A549 treated with CpdA at 1 μM for 4 hours (cell line): ENCODE measurements around the gene OTUB1. TPM values are rescaled to one million over a fixed set of nuclear protein-coding genes. Genes with fewer than 3 reads are reported as not detected.

Experiments
- total RNA-seq: library from RNA; stranded (reverse); fragments of 200-300 nt; extraction: Qiagen RNA extraction; gene quantifications from 5 replicates; pipeline ENCODE4 v1.2.3, GENCODE V29; 2022; ENCODE audit warnings: low read depth

Gene OTUB1, protein sequence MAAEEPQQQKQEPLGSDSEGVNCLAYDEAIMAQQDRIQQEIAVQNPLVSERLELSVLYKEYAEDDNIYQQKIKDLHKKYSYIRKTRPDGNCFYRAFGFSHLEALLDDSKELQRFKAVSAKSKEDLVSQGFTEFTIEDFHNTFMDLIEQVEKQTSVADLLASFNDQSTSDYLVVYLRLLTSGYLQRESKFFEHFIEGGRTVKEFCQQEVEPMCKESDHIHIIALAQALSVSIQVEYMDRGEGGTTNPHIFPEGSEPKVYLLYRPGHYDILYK
- total RNA-seq = 109 to 134 TPM (median 129 TPM) in 5 replicates

DNA sequence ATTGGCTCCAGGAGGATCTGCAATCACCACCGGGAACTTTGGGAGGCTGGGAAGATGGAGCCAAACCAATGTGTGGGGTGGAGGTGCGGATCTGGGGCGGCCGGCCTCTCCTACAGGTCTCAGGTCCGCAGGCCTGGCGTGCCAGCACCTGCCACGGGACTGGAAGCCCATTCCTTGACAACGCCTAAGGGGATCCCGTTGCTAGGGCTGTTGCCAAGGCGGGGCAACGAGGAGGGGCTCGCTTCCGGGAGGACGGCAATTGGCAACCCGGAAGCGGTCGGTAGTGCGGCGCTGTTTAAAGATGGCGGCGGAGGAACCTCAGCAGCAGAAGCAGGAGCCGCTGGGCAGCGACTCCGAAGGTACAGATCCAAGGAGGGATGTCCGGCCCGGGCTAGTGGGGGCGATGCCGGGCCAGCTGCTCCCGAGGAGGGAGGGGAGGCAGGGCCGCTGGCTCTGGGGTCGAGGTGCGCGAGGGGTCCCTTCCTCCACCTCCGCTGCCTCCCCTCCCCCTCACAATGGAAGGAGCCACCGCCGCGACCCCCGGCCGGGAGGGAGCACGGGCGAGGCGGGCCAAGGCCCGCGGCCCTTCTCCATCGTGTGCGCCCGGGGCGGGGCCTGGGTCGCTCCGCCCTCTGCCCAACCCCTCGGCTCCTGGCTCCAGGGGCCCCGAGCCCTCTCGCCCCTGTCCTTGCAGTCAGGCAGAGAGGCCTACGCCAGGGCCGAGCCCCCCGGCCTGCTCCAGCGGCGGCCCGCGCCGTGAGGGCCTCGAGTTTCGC lies at the start of gene OTUB1:
OTUB1 (plus strand) TSS at position 283 of the 776 bp plus-strand sequence; CDS start at position 302, 19 bp downstream.

DNA sequence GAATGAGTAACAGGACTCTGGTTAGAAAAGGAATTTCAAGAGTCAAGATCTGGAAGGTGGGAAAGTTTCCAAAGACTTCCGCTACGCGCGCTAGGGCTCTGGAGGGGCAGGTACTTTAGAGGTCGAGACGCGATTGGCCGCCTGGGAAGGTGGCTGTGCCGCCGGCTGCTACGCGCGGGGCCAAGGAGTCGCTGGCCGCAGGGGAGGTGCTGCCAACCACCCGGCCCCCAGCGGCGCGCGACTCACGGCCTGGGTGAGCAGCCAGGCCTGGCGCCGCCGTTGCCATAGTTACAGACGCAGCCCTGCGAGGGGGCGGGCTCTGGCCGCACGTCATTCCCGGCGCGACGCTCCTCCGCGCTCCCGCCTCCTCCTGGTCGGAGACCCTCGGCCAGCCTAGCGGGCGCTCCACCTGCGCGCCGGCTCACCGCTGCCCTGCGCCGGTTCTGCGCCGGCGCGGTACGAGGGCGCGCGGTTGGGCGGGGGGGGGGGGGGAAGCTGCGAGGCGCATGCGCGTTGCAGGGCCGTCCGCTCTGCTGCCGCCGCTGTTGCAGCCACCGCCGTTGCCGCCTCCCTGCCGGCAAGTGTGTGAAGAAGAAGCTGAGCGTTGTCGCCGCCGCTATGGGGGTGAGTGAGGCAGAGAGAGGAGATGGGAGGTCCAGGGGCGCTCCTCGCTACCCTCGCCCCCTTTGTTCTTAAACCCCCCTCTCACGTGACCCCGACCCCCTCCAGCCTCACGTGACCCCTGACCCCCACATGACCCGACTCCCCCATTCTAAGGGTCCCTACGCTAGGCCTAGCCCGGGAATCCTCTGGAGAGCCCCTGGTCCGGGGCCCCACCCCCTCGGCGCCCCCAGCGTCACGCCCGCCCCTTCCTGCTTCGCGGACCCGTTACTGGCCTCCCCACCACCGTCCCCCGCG lies 47.5 kb upstream of the OTUB1 start, which contains the start of gene NAA40:
NAA40 (plus strand) TSS at position 524 of the 918 bp plus-strand sequence; CDS start at position 619, 95 bp downstream.

DNA sequence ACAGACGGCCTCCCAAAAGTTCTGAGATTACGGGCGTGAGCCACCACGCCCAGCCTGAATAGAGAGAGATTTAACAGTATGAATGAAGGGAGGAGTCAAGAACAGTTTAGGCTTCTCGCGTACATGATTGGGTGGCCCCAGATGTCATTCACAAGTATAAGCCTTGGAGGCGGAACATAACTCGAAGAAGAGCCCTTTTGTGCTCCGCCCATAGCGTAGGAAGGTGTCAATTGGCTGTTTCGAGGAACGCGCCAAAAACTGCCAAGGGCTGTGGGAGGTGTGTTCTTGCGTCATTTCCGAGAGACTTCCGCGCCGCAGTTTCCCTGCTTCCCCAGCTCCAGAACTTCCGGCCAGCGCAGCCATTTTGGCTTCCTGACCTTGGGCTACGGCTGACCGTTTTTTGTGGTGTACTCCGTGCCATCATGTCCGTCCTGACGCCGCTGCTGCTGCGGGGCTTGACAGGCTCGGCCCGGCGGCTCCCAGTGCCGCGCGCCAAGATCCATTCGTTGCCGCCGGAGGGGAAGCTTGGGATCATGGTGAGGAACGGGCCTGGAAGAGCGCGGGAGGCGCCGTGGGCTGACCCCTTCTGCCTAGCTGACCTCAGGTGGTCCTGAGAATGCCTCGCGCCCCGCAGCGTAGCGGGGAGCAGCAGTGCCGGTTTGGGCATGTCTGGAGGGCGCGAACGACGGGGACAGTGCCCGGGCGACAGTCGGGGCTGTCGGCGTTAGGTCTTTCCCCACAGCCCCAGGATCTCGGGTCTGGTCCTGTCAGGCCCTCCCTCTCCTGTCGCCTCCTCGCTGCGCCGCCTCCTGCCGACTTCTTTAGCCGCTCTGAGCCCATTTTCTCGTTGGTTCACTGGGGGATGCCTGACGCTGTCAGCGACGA lies 11.7 kb upstream of the OTUB1 start, which contains the start of gene COX8A:
COX8A (plus strand) TSS at position 362 of the 885 bp plus-strand sequence; CDS start at position 423, 61 bp downstream.

DNA sequence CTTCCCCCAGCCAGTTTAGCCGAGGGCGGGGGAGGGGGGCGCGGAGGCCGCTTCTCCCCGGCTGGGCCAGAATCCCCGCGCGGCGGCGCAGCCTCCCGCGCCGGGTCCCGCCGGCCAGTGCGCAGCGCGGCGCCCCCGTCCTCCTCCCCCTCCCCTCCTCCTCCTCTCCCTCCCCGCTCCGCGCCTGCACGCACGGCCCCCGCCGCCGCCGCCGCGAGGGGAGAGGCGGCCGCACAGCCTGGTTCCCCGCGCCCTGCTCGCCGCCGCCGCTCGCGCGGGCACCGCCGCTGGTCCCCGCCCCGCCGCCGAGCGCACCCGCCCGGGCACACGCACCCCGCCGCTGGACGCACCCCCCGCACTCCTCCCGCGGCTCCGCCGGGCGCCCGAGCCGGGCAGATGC lies 49.3 kb downstream of the OTUB1 start, which contains the start of gene FLRT1:
FLRT1 (plus strand) TSS at position 356 of the 400 bp plus-strand sequence. CDS start 80,337 bp downstream, outside the sequence.

Other genes starting within 250 kb of the OTUB1 start
- 5.7 to 7.1 TPM (median 6.9 TPM) in 5 replicates for gene ZFTA, start 217.7 kb upstream of the OTUB1 start, total RNA-seq
- gene SPINDOC, start 173.0 kb upstream of the OTUB1 start, total RNA-seq = 37.7 to 55.9 TPM (median 51.5 TPM) in 5 replicates
- gene MARK2, start 147.3 kb upstream of the OTUB1 start, total RNA-seq = 22.9 to 26.2 TPM (median 24.3 TPM) in 5 replicates
- gene RCOR2, start 69.3 kb upstream of the OTUB1 start, total RNA-seq = 0.55 to 1.1 TPM (median 1.0 TPM) in 5 replicates
- 15.1 to 19.0 TPM (median 18.3 TPM) in 5 replicates for gene NAA40, start 47.4 kb upstream of the OTUB1 start, total RNA-seq
- 629 to 1,059 TPM (median 1,023 TPM) in 5 replicates for gene COX8A, start 11.8 kb upstream of the OTUB1 start, total RNA-seq
- 0.05 to 0.09 TPM (median 0.08 TPM) in 4 of 5 replicates, not detected in the other for gene FLRT1, start 49.5 kb downstream of the OTUB1 start, total RNA-seq
- 7.6 to 13.8 TPM (median 13.3 TPM) in 5 replicates for gene MACROD1, start 179.7 kb downstream of the OTUB1 start, total RNA-seq
- gene STIP1, start 199.7 kb downstream of the OTUB1 start, total RNA-seq = 265 to 294 TPM (median 293 TPM) in 5 replicates
- gene FERMT3, start 220.3 kb downstream of the OTUB1 start, total RNA-seq = 1.6 to 4.1 TPM (median 2.1 TPM) in 5 replicates
- 18.6 to 27.7 TPM (median 26.4 TPM) in 5 replicates for gene TRPT1, start 239.7 kb downstream of the OTUB1 start, total RNA-seq
- 28.5 to 44.9 TPM (median 38.1 TPM) in 5 replicates for gene NUDT22, start 239.8 kb downstream of the OTUB1 start, total RNA-seq
- gene DNAJC4, start 244.1 kb downstream of the OTUB1 start, total RNA-seq = 19.4 to 21.3 TPM (median 20.1 TPM) in 5 replicates
- gene VEGFB, start 248.1 kb downstream of the OTUB1 start, total RNA-seq = 35.7 to 54.5 TPM (median 51.4 TPM) in 5 replicates